Stomach (tissue), 4 donors: ENCODE measurements around the gene OS9.

Source experiments
- POLR2A ChIP-seq, 4 donors: fragments of 450-650 bp; IDR thresholded peaks; one replicate each; pipeline ENCODE4 v1.6.1; 2016; ENCODE audit warnings: antibody characterized with exemption in 4 of 4, control low read depth in 2 of 4, mild to moderate bottlenecking in 1 of 4, moderate library complexity in 1 of 4
- TF ChIP-seq, protein P1 (sequence below), 7 experiments: fragments of 450-650 bp in 4 of 7; fragments of 200-600 bp in 3 of 7; sonication (generic) in 3 of 7; IDR thresholded peaks; one replicate each; pipeline ENCODE4 v1.5.1; 2016 to 2019; ENCODE audit warnings: antibody characterized with exemption in 7 of 7, control low read depth in 2 of 7, mild to moderate bottlenecking in 1 of 7

DNA sequence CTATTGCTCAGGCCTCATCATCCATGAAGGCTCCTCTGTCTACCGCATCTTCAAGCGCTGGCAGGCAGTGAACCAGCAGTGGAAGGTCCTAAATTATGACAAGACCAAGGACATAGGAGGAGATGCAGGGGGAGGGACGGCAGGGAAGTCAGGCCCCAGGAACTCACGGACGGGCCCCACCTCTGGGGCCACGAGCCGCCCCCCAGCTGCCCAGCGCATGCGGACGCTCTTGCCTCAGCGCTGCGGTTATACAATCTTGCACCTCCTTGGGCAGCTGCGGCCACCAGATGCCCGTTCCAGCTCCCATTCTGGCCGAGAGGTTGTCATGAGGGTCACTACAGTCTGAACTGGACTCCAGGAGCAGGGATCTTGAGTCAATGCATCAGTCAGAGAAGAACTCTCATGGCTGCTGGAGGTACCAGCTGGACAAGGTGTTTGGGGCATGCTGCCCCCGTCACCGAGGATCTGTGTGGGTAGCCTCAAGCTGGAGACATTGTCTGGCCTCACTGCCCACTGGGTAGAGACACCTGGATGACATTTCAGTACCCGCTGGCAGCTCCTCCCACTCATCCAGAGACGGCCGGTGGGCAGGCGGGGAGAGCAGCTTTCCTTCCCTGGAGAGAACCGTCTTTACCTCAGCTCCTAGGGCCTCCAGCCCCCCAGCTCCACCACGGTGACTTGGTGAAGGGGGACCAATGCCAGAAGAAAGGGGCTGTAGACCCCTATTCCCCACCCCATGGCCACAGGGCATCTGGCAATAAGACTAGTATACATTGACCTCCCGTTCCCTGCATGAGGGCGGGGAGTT is 64.8 kb downstream of the OS9 start:
- TF ChIP-seq, protein P1, sequence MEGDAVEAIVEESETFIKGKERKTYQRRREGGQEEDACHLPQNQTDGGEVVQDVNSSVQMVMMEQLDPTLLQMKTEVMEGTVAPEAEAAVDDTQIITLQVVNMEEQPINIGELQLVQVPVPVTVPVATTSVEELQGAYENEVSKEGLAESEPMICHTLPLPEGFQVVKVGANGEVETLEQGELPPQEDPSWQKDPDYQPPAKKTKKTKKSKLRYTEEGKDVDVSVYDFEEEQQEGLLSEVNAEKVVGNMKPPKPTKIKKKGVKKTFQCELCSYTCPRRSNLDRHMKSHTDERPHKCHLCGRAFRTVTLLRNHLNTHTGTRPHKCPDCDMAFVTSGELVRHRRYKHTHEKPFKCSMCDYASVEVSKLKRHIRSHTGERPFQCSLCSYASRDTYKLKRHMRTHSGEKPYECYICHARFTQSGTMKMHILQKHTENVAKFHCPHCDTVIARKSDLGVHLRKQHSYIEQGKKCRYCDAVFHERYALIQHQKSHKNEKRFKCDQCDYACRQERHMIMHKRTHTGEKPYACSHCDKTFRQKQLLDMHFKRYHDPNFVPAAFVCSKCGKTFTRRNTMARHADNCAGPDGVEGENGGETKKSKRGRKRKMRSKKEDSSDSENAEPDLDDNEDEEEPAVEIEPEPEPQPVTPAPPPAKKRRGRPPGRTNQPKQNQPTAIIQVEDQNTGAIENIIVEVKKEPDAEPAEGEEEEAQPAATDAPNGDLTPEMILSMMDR (IDR thresholded peaks at IDR 0.05): no peak
- no peak for TF ChIP-seq POLR2A (IDR thresholded peaks at IDR 0.05)
